ACHN (cell line): ENCODE results near the gene RGS9BP.
A peak's percentile ranks its signal among the peaks of the same experiment; 100 is the strongest.
"Not testable (repeated sequence)": the region's sequence is repeated elsewhere in the genome, so short reads cannot be mapped to it uniquely, and the experiment has no call there.

Source experiments
- DNase-seq: peaks from one replicate; pipeline ENCODE4 v3.0.0-alpha.2; 2015
- in situ Hi-C: cut with HindIII; loops from 2 replicates; pipeline ENCODE4 v1.10.0; 2017; ENCODE audit warnings: low sequenced_read_pairs, low pct_ligation_motif_present, low pct_unique_long_range_greater_than_20kb

The RGS9BP gene, protein sequence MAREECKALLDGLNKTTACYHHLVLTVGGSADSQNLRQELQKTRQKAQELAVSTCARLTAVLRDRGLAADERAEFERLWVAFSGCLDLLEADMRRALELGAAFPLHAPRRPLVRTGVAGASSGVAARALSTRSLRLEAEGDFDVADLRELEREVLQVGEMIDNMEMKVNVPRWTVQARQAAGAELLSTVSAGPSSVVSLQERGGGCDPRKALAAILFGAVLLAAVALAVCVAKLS

DNA sequence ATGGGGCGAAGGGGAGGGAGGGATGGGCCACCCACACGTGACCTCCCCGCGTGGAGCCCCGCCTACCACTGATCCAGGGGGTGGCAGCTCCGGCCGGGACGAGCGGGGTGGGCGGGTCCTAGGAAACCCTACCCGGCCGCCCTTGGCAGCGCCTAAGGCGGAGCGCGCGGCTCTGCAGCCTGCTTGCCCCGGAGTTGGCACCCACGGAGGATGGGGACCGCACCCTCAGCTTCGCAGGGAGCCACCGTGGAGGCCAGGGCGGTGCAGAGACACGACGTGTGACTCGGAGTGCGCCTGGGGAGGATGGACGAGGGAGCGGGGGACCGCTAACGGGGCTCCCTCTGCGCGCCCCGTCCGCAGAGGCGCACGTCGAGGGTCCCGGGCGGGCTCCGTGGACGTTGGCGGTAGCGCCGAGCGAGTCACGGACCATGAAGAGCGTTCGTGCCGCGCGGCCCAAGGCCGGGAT is at the start of gene RGS9BP:
TSS of gene RGS9BP (plus strand) at position 129 of the 466 bp plus-strand sequence. CDS start 416 bp downstream, outside the sequence.
- in situ Hi-C loops: no loop called here
- DNase-seq: peak; percentile 81

DNA sequence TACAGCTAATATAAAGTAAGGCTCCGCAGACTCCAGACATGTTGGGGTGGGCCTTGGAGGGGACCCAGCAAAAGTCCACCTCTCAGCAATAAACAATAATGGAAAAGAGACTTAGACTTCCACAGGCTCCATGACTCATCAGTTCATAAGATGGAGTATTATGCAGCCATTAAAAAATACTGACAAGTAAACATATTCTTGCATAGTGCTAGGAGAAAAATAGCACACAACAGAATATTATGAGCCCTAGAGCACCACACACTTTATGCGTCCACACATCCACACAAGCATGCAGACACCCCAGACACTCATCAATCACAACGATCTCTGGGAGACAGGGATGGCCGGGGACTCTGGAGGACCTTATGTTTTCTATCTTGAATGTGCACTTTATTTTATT is 48.7 kb upstream of the RGS9BP start:
- no peak for DNase-seq
- in situ Hi-C loops: no loop called here

DNA sequence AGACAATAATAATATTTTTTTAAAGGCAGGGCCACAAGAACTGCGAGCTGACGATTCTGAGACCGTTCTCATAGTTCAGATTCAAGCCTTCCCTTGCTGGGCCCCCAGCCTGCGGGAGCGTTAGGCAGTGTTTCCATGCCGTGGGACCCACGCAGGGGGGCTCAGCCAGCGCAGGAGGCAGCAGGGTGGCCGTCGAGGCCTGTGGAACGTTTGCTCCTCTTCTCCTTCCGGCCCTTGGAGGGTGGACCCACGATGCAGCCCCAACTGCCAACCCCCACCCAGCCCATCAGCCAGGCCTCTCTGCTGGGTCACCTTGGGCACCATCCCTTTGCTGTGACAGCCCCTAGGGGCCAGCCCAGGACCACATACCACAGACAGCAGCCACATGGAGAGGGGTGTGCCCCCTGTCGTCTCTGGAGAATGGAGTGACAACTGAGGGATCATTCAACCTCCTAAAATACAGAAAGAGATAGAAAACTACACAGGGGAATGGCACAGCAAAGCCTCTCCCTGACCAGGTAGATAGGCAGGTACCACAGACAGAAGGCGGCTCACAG is 47.9 kb upstream of the RGS9BP start:
- no peak for DNase-seq
- in situ Hi-C loops: no loop called here

DNA sequence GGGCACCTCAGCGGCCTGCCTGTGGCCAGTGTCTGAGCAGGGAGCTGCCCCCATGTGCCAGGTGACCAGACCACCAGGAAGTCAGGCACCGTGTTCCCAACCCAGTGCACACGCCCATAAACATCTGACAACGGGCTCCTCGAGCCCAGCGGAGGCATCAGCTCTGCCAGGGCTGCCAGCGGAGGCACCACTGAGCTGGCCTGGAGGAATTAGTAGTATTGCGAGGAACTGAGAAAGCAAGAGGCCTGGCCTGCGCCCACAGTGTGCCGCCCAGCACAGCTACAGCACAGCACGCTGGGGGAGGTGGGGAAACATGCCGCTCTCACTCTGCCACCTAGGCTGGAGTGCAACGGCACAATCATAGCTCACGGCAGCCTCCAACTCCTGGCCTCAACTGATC is 45.3 kb upstream of the RGS9BP start:
- DNase-seq: no peak
- in situ Hi-C loops: no loop called here

DNA sequence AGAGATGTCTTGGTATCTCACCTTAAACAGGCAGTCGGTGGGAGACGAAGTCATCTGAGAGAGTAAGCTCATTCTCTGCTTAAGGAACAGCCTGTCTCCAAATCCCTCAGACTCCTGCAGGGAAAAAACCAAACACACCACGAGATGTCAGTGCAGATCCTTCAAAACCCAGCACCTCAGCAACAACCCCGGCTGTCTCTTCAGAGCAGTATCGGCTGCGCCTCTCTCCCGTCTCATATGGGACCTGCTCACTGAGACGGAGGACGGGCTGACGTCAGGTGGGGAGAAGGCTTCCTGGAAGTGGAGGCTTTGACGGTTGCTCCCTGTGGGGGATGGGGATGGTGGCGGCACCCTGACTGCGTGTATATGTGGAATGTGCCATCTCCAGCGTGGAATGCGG is 44.3 kb upstream of the RGS9BP start:
- in situ Hi-C loops: no loop called here
- no peak for DNase-seq

DNA sequence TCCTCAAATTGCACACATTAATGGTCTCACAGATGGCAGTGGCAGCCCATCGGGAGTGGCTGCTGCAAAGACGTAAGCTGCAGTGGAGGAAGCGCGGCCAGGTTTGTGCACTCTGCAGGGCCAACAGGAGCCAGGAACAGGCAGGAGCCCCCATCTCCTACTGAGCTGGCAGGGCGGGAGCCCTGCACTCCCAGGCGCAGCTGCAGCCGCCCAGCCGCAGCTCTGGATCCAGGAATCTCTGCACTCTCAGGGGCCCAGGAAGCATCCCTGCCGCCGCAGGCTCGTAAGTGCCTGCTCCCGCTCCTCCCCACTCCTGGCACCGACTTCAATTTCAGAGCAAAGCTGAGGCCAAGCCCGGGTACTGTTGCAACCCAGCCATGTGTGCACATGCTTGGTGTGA is 38.2 kb upstream of the RGS9BP start:
- DNase-seq: no peak
- in situ Hi-C loops: no loop called here

DNA sequence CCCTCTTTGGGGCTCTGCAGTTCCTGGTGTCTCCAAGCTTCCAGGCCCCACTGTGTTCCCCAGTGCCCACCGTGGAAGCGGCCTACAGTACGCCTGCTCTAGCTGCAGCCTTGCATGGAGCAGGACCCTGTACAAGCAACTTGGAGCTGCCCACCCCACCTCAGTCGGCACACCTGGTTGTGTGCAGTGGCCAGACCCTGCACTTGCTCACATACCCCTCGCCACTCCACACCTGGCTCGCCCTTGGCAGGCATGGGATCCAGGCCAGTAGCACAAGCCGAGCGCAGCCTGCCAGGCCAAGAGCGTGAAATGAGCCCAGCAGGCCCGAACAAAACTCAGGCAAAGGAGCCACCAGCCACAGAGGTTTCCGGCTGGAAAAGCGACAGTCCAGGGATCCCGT is 37.0 kb upstream of the RGS9BP start:
- in situ Hi-C loops: no loop called here

DNA sequence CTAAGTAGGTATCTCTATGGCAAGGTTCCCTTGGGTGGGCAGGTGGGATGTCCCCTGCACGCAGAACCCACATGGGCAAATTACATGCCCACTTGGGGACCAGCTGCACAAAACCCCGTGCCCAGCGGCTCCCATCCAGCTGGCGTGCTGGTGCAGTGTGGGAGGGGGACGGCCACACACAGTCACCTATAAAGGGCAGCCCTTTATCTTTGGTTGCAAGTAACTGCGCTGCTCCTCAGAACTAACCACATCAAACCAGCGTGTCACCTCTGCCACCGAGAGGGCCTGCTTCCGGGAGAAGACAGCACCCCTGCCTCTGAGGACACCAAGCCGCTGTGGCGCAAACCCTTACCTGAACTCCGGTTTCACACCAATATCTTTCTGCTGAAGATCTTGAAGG is 32.9 kb upstream of the RGS9BP start:
- in situ Hi-C loops: no loop called here
- DNase-seq: no peak

More for the DNA sequence above, 37.0 kb upstream of the RGS9BP start:
- no peak for DNase-seq

DNA sequence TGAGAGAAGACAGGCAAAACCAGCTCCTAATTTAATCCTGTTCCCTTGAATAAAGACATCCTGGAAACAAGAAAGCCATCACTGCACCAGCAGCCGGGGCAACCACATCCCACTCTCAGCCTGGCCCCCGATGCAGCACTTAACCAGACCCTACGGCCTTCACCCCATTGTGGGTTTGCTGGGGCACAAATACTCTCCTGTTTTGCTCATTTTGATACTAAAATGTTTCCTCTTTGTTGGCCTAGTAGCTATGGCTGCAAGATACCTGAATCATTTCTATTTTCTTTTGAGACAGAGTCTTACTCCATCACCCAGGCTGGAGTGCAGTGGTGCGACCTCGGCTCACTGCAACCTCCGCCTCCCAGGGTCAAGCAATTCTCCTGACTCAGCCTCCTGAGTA is 29.1 kb upstream of the RGS9BP start:
- in situ Hi-C loops: no loop called here
- DNase-seq: no peak

DNA sequence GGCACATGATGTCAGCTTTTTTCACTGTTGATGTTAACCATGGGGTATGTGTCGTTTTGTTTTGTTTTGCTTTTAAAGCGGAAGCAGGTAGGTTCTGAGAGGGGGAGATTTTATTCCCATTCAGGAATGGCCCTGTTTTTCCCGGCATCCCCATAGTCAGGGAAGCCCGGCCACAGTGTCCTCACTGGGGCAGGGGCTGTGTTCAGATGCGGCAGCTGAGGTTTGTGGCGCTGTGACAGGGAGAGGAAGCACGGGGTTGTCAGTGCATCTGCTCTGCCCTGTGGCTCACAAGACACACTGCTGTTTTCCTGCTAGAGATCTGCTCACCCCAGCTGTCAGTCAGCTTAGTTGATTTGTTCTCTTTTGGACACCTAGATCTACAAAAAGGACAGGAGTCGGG is 28.3 kb upstream of the RGS9BP start:
- no peak for DNase-seq
- in situ Hi-C loops: no loop called here

DNA sequence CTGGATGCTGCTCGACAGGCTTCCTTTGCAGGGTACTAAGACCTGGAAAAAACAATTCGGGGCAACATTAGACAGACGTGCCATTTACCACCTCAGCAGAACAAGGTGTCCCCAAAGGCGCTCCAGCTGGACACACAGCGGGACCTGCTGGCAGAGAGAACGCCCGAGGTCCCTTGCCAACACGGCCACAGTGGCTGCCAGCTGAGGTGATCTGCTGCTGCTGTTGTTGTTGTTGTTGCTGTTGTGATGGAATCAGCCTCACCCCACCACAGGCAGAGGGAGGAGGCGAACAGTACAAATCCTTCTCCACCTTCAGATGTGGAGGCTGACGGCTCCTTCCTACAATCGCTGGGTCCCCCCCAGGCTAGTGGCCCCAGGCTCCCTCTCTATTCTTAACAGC is 25.9 kb upstream of the RGS9BP start:
- in situ Hi-C loops: no loop called here
- no peak for DNase-seq

DNA sequence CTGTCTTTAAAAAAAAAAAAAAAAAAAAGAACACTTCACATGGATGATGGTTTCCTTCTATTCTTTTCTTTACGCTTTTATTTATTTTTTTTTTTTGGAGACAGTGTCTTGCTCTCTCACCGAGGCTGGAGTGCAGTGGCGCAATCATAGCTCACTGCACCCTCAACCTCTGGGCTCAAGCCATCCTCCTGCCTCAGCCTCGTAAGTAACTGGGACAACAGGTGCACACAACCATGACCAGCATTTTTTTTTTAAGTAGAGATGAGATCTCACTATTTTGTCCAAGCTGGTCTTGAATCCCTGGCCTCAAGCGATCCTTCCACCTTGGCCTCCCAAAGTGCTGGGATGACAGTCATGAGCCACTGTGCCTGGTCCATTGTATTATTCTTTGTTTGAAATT is 25.0 kb upstream of the RGS9BP start:
- DNase-seq: no peak
- in situ Hi-C loops: no loop called here

DNA sequence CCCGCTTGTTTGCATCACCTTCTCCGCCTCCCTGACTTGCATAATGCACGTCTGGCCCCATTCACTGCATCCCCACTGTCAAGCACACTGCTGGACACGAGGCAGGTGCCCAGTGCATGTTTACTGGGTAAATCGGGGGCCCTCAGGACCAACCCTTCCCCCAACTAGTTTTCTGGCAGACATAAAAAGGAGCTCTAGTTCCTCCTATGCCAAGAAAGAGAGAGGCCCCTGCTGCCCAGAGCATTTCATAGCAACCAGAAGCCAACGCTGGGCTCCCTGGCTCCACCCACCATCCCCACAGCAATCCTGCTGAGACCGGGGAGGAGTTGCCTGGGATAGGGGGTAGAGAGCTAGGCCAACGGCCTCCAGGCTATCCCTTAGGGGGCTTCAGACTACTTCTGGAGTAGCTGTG is 23.9 kb upstream of the RGS9BP start:
- DNase-seq: no peak
- in situ Hi-C loops: no loop called here

DNA sequence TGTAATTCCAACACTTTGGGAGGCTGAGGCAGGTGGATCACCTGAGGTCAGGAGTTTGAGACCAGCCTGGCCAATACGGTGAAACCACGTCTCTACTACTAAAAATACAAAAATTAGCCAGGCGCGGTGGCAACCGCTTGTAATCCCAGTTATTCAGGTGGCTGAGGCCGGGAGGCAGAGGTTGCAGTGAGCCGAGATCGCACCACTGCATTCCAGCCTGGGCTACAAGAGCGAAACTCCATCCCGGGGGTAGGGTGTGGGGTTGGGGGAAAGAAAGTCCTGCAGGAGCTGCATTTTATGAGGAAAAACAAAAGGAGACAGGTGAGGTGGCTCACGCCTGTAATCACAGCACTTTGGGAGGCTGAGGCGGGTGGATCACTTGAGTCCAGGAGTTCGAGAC is 23.3 kb upstream of the RGS9BP start:
- DNase-seq, in situ Hi-C loops: not testable (repeated sequence)

DNA sequence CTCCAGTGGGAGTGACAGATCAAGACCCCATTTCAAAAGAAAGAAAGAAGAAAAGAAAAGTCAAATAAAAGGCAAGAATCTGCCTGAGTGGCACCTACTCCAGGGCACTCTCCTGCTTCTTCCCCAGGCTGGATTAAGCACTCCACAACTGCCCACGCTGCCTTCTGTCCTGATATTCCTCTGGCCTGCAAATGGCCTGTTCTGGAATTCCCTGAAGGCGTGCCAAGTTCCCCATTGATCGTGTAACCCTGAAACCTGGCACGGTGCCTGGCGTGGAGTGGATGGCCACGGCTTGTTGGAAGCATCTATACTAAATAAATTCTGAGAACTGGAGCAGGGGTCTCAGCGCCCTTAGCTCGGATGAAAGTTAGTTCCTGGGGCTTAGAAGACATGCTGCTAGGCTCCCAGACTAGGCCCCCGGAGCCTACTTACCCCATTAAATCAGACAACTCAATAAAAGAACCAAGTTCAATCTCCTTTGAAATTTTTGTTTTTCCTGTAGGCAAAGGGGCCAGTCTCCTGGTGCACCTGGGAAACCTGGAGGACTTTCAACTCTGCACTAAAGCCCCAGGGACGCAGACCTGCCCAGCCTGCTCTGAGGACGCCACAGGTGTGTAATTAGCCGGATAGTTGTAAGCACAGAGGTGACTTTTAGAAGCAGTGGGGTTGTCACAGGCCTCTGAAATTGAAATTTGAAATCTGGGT is 22.6 kb upstream of the RGS9BP start:
- in situ Hi-C loops: no loop called here
- no peak for DNase-seq

DNA sequence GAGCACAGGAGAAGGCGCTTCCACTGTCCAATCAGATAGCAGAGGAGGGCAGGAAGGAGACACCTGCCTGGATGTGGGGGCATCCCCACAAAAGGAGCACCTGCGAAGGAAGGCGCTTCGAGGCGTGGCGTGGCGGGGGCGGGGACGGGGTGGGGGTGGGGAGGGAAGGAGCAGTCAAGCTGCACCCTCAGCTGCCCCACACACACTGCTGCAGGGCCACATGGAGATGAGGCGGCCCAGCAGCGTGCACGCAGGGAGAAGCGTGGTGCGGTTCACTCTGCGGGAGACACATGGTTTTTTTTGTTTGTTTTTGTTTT is 22.1 kb upstream of the RGS9BP start:
- no peak for DNase-seq

DNA sequence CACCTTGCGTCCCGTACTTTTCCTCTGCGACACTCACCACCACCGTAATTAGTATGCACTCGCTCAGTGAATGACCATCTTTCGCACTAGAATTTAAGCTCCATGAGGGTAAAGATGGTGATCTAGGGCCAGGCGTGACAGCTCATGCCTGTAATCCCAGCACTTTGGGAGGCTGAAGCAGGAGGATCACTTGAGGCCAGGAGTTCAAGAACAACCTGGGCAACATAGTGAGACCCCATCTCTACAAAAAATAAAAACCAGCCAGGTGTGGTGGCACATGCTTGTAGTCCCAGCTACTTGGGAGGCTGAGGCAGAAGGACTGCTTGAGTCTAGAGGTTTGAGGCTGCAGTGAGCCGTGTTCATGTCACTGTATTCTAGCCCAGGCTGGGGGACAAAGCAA is 19.3 kb upstream of the RGS9BP start:
- not testable (repeated sequence) for DNase-seq

More for the DNA sequence above, 22.1 kb upstream of the RGS9BP start:
- in situ Hi-C loops: no loop called here

DNA sequence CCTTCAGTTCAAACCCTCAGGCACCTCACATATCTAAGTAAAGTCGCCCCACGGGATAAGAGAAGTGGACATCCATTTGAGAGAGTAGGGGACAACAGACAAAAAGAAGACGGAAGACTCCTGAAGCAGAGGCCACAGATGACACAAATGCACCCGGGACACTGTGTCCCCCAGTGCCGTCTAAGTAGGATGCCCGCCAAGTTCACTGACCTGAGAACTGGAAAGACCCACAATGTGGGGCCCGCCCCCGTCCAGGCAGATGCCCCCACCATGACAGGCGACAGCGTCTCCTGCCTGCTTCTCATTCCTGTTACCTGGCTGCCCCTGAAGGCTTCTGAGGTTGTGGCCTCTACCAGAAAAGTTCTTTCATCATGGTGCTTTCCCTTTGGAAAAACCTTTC is 17.6 kb upstream of the RGS9BP start:
- in situ Hi-C loops: no loop called here
- no peak for DNase-seq

More for the DNA sequence above, 19.3 kb upstream of the RGS9BP start:
- in situ Hi-C loops: not testable (repeated sequence)

DNA sequence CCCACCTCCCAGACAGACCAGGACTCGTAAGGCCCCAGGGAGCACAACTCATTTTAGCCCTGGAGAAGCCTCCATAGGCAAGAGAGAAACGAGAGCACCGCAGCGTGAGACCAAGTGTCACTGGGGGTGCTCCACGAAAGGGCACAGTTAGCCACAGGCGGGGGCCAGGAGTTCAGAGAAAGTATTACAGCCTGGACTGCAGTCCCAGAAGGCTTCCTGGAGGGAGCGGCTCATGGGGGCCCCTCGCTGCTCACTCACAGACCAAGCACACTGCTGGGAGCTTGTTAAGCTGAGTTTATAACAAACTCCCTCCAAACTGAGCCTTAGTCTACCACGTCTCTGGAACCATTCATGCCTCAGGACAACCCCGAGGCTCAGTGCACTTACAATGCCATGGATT is 17.1 kb upstream of the RGS9BP start:
- in situ Hi-C loops: no loop called here
- no peak for DNase-seq

DNA sequence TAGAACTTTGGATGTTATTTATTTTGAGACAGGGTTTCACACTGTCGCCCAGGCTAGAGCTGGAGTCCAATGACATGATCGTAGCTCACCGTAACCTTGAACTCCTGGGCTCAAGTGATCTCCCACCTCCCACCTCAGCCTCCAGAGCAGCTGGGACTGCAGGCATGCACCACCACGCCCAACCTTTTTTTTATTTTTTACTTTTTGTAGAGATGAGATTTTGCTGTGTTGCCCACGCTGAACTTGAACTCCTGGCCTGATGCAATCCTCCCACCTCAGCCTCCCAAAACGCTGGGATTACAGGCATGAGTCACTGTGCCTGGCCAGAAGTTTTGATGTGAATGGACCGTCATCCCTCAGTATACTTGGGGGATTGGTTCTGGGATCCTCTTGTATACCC is 14.3 kb upstream of the RGS9BP start:
- no peak for DNase-seq
- in situ Hi-C loops: no loop called here
